NB4 (cell line): Measurements from ENCODE around the gene KAT6B.

ENCODE experiments used
- MYC ChIP-seq: IDR thresholded peaks from 2 replicates; pipeline ENCODE4 v1.6.1; 2011; ENCODE audit warnings: low read depth, low read length
- POLR2A ChIP-seq: IDR thresholded peaks from 2 replicates; pipeline ENCODE4 v1.6.1; 2011; ENCODE audit warnings: mild to moderate bottlenecking; ENCODE audit not compliant: insufficient read length; ENCODE audit errors: extremely low read depth
- TF ChIP-seq, protein P1 (sequence below): IDR thresholded peaks from one replicate; pipeline ENCODE4 v1.5.1; 2012; ENCODE audit warnings: low read depth, low read length

DNA sequence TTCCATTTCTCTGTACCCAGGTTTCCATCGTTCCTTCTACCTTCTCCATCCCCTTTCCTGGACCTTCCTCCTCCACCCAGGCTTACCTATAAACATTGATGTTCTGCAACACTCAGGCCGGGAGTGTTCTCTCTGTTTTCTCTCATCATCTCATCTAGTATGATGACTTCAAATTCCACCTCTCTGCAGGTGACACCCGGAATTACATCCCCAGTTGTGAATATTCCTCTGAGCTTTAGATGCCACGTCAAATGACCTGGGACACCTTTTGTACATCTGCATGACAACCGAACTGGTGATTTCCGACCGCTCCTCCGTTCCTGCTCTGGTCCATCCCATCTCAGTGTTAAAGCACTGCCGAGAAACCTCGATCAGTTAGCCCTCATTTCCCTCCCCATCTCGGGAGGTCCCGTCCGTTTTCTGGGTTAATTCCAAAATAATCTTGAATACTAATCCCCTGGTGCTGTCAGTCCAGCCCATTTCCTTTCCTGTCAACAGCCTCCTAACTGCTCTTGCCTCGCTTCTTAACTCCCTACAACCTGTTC lies 208.4 kb downstream of the KAT6B start:
- TF ChIP-seq, protein P1, sequence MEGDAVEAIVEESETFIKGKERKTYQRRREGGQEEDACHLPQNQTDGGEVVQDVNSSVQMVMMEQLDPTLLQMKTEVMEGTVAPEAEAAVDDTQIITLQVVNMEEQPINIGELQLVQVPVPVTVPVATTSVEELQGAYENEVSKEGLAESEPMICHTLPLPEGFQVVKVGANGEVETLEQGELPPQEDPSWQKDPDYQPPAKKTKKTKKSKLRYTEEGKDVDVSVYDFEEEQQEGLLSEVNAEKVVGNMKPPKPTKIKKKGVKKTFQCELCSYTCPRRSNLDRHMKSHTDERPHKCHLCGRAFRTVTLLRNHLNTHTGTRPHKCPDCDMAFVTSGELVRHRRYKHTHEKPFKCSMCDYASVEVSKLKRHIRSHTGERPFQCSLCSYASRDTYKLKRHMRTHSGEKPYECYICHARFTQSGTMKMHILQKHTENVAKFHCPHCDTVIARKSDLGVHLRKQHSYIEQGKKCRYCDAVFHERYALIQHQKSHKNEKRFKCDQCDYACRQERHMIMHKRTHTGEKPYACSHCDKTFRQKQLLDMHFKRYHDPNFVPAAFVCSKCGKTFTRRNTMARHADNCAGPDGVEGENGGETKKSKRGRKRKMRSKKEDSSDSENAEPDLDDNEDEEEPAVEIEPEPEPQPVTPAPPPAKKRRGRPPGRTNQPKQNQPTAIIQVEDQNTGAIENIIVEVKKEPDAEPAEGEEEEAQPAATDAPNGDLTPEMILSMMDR = no peak
- TF ChIP-seq POLR2A (no peak), MYC (no peak)
